ENCODE results near the gene SZT2. TPM values are rescaled to one million over a fixed set of nuclear protein-coding genes. Genes with fewer than 3 reads are reported as not detected.
"Not testable (repeated sequence)": the region's sequence is repeated elsewhere in the genome, so short reads cannot be mapped to it uniquely, and the experiment has no call there.

SZT2 gene
- total RNA-seq, 3 donors from 2014 or later, result 37.1 to 44.2 (median 39.5) TPM

- DNase-seq (no peak), ATAC-seq (no peak)
- peaks cover 14% of the 10 kb centered on the region for H3K36me3 Mint-ChIP-seq (ENCODE audit: insufficient read depth)
- H3K4me3 Mint-ChIP-seq, result peak overlapping the region; percentile 93
- H3K4me1 Mint-ChIP-seq (ENCODE audit: low read depth), result peaks cover 29% of the 10 kb centered on the region
- no peaks in the 10 kb centered on the region for H3K27me3 Mint-ChIP-seq (ENCODE audit: low read depth)
- no peaks in the 10 kb centered on the region for H3K9me3 Mint-ChIP-seq
Observed at GRCh38 chr1:43368646-43369020, 21.1 kb upstream of the SZT2 start.

- DNase-seq; H3K36me3 Mint-ChIP-seq (ENCODE audit: insufficient read depth); H3K9me3 Mint-ChIP-seq; H3K4me3 Mint-ChIP-seq; ATAC-seq; H3K27me3 Mint-ChIP-seq (ENCODE audit: low read depth): not testable (repeated sequence)
- H3K4me1 Mint-ChIP-seq (ENCODE audit: low read depth), result peaks cover 29% of the 10 kb centered on the region
Observed at GRCh38 chr1:43369779-43370178, 19.9 kb upstream of the SZT2 start.

- Mint-ChIP-seq H3K4me1 (ENCODE audit: low read depth) (peaks cover 23% of the 10 kb centered on the region), H3K27me3 (ENCODE audit: low read depth) (no peaks in the 10 kb centered on the region), H3K4me3 (no peak overlapping the region), H3K9me3 (no peaks in the 10 kb centered on the region), H3K36me3 (ENCODE audit: insufficient read depth) (peaks cover 3% of the 10 kb centered on the region)
- ATAC-seq (no peak), DNase-seq (no peak)
Observed at GRCh38 chr1:43370564-43370963, 19.1 kb upstream of the SZT2 start.

GRCh38 chr1:43372172-43372571, 17.5 kb upstream of the SZT2 start:
- no peak for ATAC-seq

GRCh38 chr1:43373066-43373940, 16.4 kb upstream of the SZT2 start:
- H3K9me3 Mint-ChIP-seq, result no peaks in the 10 kb centered on the region
- no peaks in the 10 kb centered on the region for H3K27me3 Mint-ChIP-seq (ENCODE audit: low read depth)
- no peak overlapping the region for H3K4me3 Mint-ChIP-seq
- H3K36me3 Mint-ChIP-seq (ENCODE audit: insufficient read depth), result no peaks in the 10 kb centered on the region
- DNase-seq (no peak), ATAC-seq (no peak)
- H3K4me1 Mint-ChIP-seq (ENCODE audit: low read depth), result peaks cover 14% of the 10 kb centered on the region

More at GRCh38 chr1:43372172-43372571, 17.5 kb upstream of the SZT2 start:
- no peaks in the 10 kb centered on the region for H3K27me3 Mint-ChIP-seq (ENCODE audit: low read depth)
- no peak for DNase-seq
- H3K4me3 Mint-ChIP-seq, result no peak overlapping the region
- no peaks in the 10 kb centered on the region for H3K9me3 Mint-ChIP-seq
- peaks cover 15% of the 10 kb centered on the region for H3K4me1 Mint-ChIP-seq (ENCODE audit: low read depth)
- no peaks in the 10 kb centered on the region for H3K36me3 Mint-ChIP-seq (ENCODE audit: insufficient read depth)

GRCh38 chr1:43376723-43377235, 12.9 kb upstream of the SZT2 start:
- DNase-seq (no peak), ATAC-seq (no peak)
- Mint-ChIP-seq H3K36me3 (ENCODE audit: insufficient read depth) (peaks cover 7% of the 10 kb centered on the region), H3K27me3 (ENCODE audit: low read depth) (no peaks in the 10 kb centered on the region), H3K9me3 (no peaks in the 10 kb centered on the region), H3K4me1 (ENCODE audit: low read depth) (peaks cover 6% of the 10 kb centered on the region), H3K4me3 (no peak overlapping the region)

GRCh38 chr1:43377831-43378230, 11.9 kb upstream of the SZT2 start:
- H3K4me3 Mint-ChIP-seq, result no peak overlapping the region
- H3K4me1 Mint-ChIP-seq (ENCODE audit: low read depth), result peaks cover 6% of the 10 kb centered on the region
- ATAC-seq (no peak), DNase-seq (no peak)
- no peaks in the 10 kb centered on the region for H3K27me3 Mint-ChIP-seq (ENCODE audit: low read depth)
- H3K36me3 Mint-ChIP-seq (ENCODE audit: insufficient read depth), result peaks cover 13% of the 10 kb centered on the region
- H3K9me3 Mint-ChIP-seq, result no peaks in the 10 kb centered on the region

GRCh38 chr1:43379476-43379875, 10.2 kb upstream of the SZT2 start:
- H3K27me3 Mint-ChIP-seq (ENCODE audit: low read depth), result no peaks in the 10 kb centered on the region
- peaks cover 6% of the 10 kb centered on the region for H3K4me1 Mint-ChIP-seq (ENCODE audit: low read depth)
- ATAC-seq, result no peak
- peaks cover 24% of the 10 kb centered on the region for H3K36me3 Mint-ChIP-seq (ENCODE audit: insufficient read depth)
- DNase-seq, result no peak
- H3K4me3 Mint-ChIP-seq, result no peak overlapping the region
- no peaks in the 10 kb centered on the region for H3K9me3 Mint-ChIP-seq

- Mint-ChIP-seq H3K36me3 (ENCODE audit: insufficient read depth) (peaks cover 43% of the 10 kb centered on the region), H3K27me3 (ENCODE audit: low read depth) (no peaks in the 10 kb centered on the region), H3K4me1 (ENCODE audit: low read depth) (peaks cover 6% of the 10 kb centered on the region), H3K4me3 (no peak overlapping the region), H3K9me3 (no peaks in the 10 kb centered on the region)
- ATAC-seq (no peak), DNase-seq (no peak)
Observed at GRCh38 chr1:43381612-43382011, 8.1 kb upstream of the SZT2 start.

GRCh38 chr1:43382027-43382779, 7.5 kb upstream of the SZT2 start:
- Mint-ChIP-seq H3K9me3 (no peaks in the 10 kb centered on the region), H3K36me3 (ENCODE audit: insufficient read depth) (peaks cover 47% of the 10 kb centered on the region), H3K4me1 (ENCODE audit: low read depth) (peaks cover 6% of the 10 kb centered on the region), H3K27me3 (ENCODE audit: low read depth) (no peaks in the 10 kb centered on the region), H3K4me3 (no peak overlapping the region)
- no peak for ATAC-seq
- DNase-seq, result no peak

GRCh38 chr1:43383449-43383848, 6.2 kb upstream of the SZT2 start:
- Mint-ChIP-seq H3K9me3 (no peaks in the 10 kb centered on the region), H3K4me3 (no peak overlapping the region)
- no peak for ATAC-seq

GRCh38 chr1:43386676-43387075, 3.0 kb upstream of the SZT2 start:
- ATAC-seq (no peak), DNase-seq (no peak)
- peaks cover 46% of the 10 kb centered on the region for H3K36me3 Mint-ChIP-seq (ENCODE audit: insufficient read depth)
- H3K4me3 Mint-ChIP-seq, result no peak overlapping the region
- peaks cover 34% of the 10 kb centered on the region for H3K4me1 Mint-ChIP-seq (ENCODE audit: low read depth)
- no peaks in the 10 kb centered on the region for H3K27me3 Mint-ChIP-seq (ENCODE audit: low read depth)
- H3K9me3 Mint-ChIP-seq, result no peaks in the 10 kb centered on the region

More at GRCh38 chr1:43383449-43383848, 6.2 kb upstream of the SZT2 start:
- H3K36me3 Mint-ChIP-seq (ENCODE audit: insufficient read depth), result peaks cover 48% of the 10 kb centered on the region
- peaks cover 15% of the 10 kb centered on the region for H3K4me1 Mint-ChIP-seq (ENCODE audit: low read depth)
- H3K27me3 Mint-ChIP-seq (ENCODE audit: low read depth), result no peaks in the 10 kb centered on the region
- no peak for DNase-seq

GRCh38 chr1:43387976-43388599, 1.6 kb upstream of the SZT2 start:
- H3K4me1 Mint-ChIP-seq (ENCODE audit: low read depth), result peaks cover 42% of the 10 kb centered on the region
- H3K4me3 Mint-ChIP-seq, result peak overlapping the region; percentile 99
- ATAC-seq (no peak), DNase-seq (no peak)
- H3K36me3 Mint-ChIP-seq (ENCODE audit: insufficient read depth), result peaks cover 37% of the 10 kb centered on the region
- no peaks in the 10 kb centered on the region for H3K27me3 Mint-ChIP-seq (ENCODE audit: low read depth)
- no peaks in the 10 kb centered on the region for H3K9me3 Mint-ChIP-seq

GRCh38 chr1:43388613-43389012, 1.1 kb upstream of the SZT2 start:
- H3K4me3 Mint-ChIP-seq, result peak overlapping the region; percentile 99
- no peak for ATAC-seq
- DNase-seq, result no peak
- H3K9me3 Mint-ChIP-seq, result no peaks in the 10 kb centered on the region
- peaks cover 32% of the 10 kb centered on the region for H3K36me3 Mint-ChIP-seq (ENCODE audit: insufficient read depth)
- peaks cover 42% of the 10 kb centered on the region for H3K4me1 Mint-ChIP-seq (ENCODE audit: low read depth)
- no peaks in the 10 kb centered on the region for H3K27me3 Mint-ChIP-seq (ENCODE audit: low read depth)
